22Rv1 (cell line): ENCODE data around the gene RAD51.
"Not testable (repeated sequence)": the region's sequence is repeated elsewhere in the genome, so short reads cannot be mapped to it uniquely, and the experiment has no call there.

ENCODE experiments used
- CTCF ChIP-seq: fragments of 450-650 bp; IDR thresholded peaks from 2 replicates; pipeline ENCODE4 v1.5.1; 2017; ENCODE audit warnings: mild to moderate bottlenecking
- ZFX ChIP-seq: fragments of 450-650 bp; IDR thresholded peaks from 2 replicates; pipeline ENCODE4 v1.6.1; 2017; ENCODE audit warnings: antibody characterized with exemption, borderline replicate concordance

GRCh38 chr15:40680959-40681358, 14.0 kb upstream of the RAD51 start:
- not testable (repeated sequence) for TF ChIP-seq CTCF, ZFX
